Left ventricle myocardium inferior (tissue), 1 donor: Measurements from ENCODE around the gene NAE1. TPM values are rescaled to one million over a fixed set of nuclear protein-coding genes. Genes with fewer than 3 reads are reported as not detected.

Experiments used
- DNase-seq: peaks from one replicate; pipeline ENCODE4 v3.0.0-alpha.2; 2020
- H3K27ac ChIP-seq: fragments of 200-600 bp; replicated peaks from 2 replicates; pipeline ENCODE4 v1.8.0; 2021
- H3K27me3 ChIP-seq: fragments of 200-600 bp; 2 replicates; pipeline ENCODE4 v1.8.0; 2021; ENCODE audit warnings: low read depth
- H3K36me3 ChIP-seq: fragments of 200-600 bp; 2 replicates; pipeline ENCODE4 v1.8.0; 2021
- H3K4me1 ChIP-seq: fragments of 200-600 bp; 2 replicates; pipeline ENCODE4 v1.8.0; 2021
- H3K4me3 ChIP-seq: fragments of 200-600 bp; 2 replicates; pipeline ENCODE4 v1.8.0; 2021; ENCODE audit warnings: mild to moderate bottlenecking, moderate library complexity
- H3K9me3 ChIP-seq: fragments of 200-600 bp; replicated peaks from 2 replicates; pipeline ENCODE4 v1.8.0; 2021
- CTCF ChIP-seq: fragments of 200-600 bp; IDR thresholded peaks from 2 replicates; pipeline ENCODE4 v1.8.0; 2021; ENCODE audit warnings: antibody characterized with exemption, mild to moderate bottlenecking, borderline replicate concordance
- intact Hi-C: fragments of 100-400 bp; cut with micrococcal nuclease; formaldehyde crosslinking; loops from one replicate; pipeline ENCODE4 v1.11.0; 2022
- total RNA-seq: library from RNA; stranded (reverse); fragmentation: NEBNext Ultra II Directional; extraction: Animal tissue kit (Norgen Biotek cat#: 25700); gene quantifications from one replicate; pipeline ENCODE4 v1.2.1, GENCODE V29; 2021
- donor health status: DM: no; HTN: yes; CAD: no; lungs with severe emphysema.

The NAE1 gene
- total RNA-seq, 1 donor from 2014 or later: 28.4 TPM

GRCh38 chr16:66845080-66845410, 14.3 kb upstream of the NAE1 start:
- intact Hi-C loops: no loop called here
- Histone ChIP-seq H3K4me1 (peaks cover 19% of the 10 kb centered on the region), H3K27me3 (peaks cover 62% of the 10 kb centered on the region), H3K36me3 (no peaks in the 10 kb centered on the region), H3K9me3 (no peaks in the 10 kb centered on the region), H3K27ac (no peak overlapping the region), H3K4me3 (peak overlapping the region; percentile 67)
- TF ChIP-seq CTCF: no peak
- no peak for DNase-seq

- no peaks in the 10 kb centered on the region for H3K36me3 ChIP-seq
- no peak for TF ChIP-seq CTCF
- H3K4me3 ChIP-seq: peak within 1 kb of the TSS; percentile 67
- no peaks in the 10 kb centered on the region for H3K9me3 ChIP-seq
- no peak within 1 kb of the TSS for H3K27ac ChIP-seq
- intact Hi-C loops: no loop called here
- peaks cover 62% of the 10 kb centered on the region for H3K27me3 ChIP-seq
- no peak for DNase-seq
- peaks cover 19% of the 10 kb centered on the region for H3K4me1 ChIP-seq
Measured at GRCh38 chr16:66844342-66845079, 13.7 kb upstream of the NAE1 start, which contains the start of gene CA7. CA7 (plus strand) TSS chr16:66844414; CDS start chr16:66844488, 74 bp downstream.

DNA sequence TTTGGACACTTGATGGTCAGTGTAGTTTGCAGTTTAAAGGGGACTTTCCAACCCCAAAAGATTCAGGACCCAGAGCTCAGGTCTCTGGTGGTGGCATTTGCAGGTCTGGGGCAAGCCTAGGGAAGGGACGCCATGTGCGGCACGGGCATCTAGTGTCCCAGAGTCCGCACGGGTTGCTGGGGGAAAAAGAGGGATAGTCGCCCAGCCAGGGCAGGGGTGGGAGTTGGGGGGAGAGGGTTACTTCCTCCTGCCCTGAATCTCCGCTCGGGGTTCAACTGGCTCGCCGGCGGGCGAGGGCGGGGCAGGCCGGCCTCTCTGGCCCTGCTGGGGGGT, 13.2 kb upstream of the NAE1 start:
- TF ChIP-seq CTCF: no peak
- Histone ChIP-seq H3K4me3 (peak overlapping the region; percentile 67), H3K27ac (no peak overlapping the region), H3K27me3 (peaks cover 59% of the 10 kb centered on the region), H3K9me3 (no peaks in the 10 kb centered on the region), H3K36me3 (no peaks in the 10 kb centered on the region), H3K4me1 (peaks cover 19% of the 10 kb centered on the region)
- intact Hi-C loops: no loop called here
- DNase-seq: no peak

DNA sequence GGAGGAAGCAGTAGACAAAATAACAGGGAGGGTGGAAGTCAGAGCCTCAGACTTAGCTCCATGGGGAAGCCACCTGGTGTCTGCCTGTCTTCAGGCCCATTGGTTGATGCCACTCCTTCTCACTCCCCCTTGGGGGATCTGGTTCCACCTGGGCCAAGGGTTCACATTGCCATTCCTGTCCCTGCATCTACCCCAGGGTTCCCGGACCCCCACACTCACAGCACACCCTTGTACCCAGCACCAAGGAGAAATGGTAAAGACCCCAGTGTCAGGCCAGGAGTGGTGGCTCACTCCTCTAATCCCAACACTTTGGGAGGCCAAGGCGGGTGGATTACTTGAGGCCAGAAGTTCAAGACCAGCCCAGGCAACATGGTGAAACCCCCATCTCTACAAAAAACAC, 12.4 kb upstream of the NAE1 start:
- peaks cover 19% of the 10 kb centered on the region for H3K4me1 ChIP-seq
- H3K27me3 ChIP-seq: peaks cover 52% of the 10 kb centered on the region
- H3K36me3 ChIP-seq: no peaks in the 10 kb centered on the region
- peaks cover 6% of the 10 kb centered on the region for H3K9me3 ChIP-seq
- intact Hi-C loops: no loop called here
- TF ChIP-seq CTCF: no peak
- H3K27ac ChIP-seq: no peak overlapping the region
- DNase-seq: no peak
- H3K4me3 ChIP-seq: no peak overlapping the region

DNA sequence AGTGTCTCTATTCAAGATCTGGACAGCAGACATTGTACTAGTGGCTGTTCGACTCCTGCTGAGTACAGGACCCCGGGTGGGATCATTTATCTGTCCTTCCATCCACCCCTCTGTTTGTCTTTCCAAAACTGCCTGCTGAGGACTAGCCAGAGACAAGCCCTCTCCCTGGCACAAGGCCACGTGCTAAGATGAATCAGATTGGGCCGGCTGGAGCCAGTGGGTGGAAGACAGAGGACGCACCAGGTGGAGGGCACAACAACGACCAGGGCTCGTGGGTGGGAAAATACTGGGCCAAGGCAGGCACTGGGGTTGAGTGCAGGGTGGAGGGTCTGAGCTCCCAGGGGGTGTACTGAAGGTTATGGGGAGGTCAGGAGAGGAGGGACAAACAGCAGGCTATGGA, 12.0 kb upstream of the NAE1 start:
- peaks cover 48% of the 10 kb centered on the region for H3K27me3 ChIP-seq
- intact Hi-C loops: no loop called here
- DNase-seq: no peak
- H3K9me3 ChIP-seq: peaks cover 8% of the 10 kb centered on the region
- TF ChIP-seq CTCF: no peak
- H3K27ac ChIP-seq: no peak overlapping the region
- H3K36me3 ChIP-seq: no peaks in the 10 kb centered on the region
- no peak overlapping the region for H3K4me3 ChIP-seq
- peaks cover 19% of the 10 kb centered on the region for H3K4me1 ChIP-seq

DNA sequence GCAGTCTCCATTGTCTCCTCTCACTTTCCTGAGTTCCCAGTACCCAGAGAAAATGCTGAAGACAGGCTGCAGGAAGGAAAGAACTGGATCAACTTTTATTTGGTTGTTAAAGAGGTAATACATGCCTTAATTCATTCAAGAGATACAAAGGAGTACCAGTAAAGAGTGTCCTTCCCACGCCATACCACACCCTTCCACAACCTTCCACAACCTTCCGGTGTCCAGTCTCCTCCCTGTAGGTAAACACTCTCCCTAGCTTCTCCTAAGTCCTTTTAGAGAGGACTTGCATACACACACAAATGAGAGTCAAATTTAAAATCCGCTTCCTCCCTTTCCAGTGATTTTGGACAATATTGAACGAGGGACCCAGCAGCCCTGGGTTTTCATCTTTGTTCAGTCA, 10.6 kb upstream of the NAE1 start:
- no peak overlapping the region for H3K4me3 ChIP-seq
- no peak for DNase-seq
- H3K4me1 ChIP-seq: peaks cover 19% of the 10 kb centered on the region
- H3K36me3 ChIP-seq: no peaks in the 10 kb centered on the region
- peaks cover 8% of the 10 kb centered on the region for H3K9me3 ChIP-seq
- H3K27me3 ChIP-seq: peaks cover 39% of the 10 kb centered on the region
- H3K27ac ChIP-seq: no peak overlapping the region
- intact Hi-C loops: no loop called here
- no peak for TF ChIP-seq CTCF
